ENCODE data around the gene ALPK3.

Gene ALPK3

GRCh38 chr15:84813435-84813834 is 3.7 kb upstream of the ALPK3 start:
- Histone ChIP-seq H3K27ac (ENCODE audit: low read depth, low read length) (no peak overlapping the region), H3K4me3 (ENCODE audit: low read length) (no peak overlapping the region)

DNA sequence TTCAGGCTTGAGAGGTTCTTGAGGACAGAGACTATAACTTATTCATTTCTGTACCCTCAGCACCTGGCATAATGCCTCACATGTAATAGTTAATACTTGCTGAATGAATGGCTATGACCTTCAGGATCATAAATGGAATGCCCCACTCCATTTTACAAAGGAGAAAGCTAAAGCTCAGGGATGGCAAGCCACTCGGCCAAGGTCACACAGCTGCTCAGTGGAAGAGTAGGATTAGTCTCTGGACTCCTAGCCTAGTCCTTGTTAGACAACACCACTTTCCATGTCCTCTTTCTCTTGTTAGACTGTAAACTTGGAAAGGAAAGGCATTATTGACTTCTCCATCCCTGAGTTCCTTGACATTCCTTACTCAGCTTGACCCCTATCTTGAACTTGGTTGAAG is 3.2 kb upstream of the ALPK3 start:
- H3K27ac ChIP-seq (ENCODE audit: low read depth, low read length), result no peak overlapping the region
- no peaks in the 10 kb centered on the region for H3K36me3 ChIP-seq (ENCODE audit: insufficient read depth, low read length)
- no peaks in the 10 kb centered on the region for H3K9me3 ChIP-seq (ENCODE audit: insufficient read depth, low read depth, low read length)
- 0 out of 2 replicates have a peak, but pooled peaks cover 4% of the 10 kb centered on the region for H3K27me3 ChIP-seq (ENCODE audit: insufficient read depth, low read length)
- H3K4me3 ChIP-seq (ENCODE audit: low read length), result no peak overlapping the region
- H3K9ac ChIP-seq (ENCODE audit: low read depth, low read length), result no peak overlapping the region
- peaks cover 19% of the 10 kb centered on the region for H3K4me1 ChIP-seq (ENCODE audit: insufficient read depth, low read length)
- 86% methylated on average over 1 of the region's 1 CpG for WGBS

More at GRCh38 chr15:84813435-84813834, 3.7 kb upstream of the ALPK3 start:
- no peaks in the 10 kb centered on the region for H3K36me3 ChIP-seq (ENCODE audit: insufficient read depth, low read length)
- 0 out of 2 replicates have a peak, but pooled peaks cover 4% of the 10 kb centered on the region for H3K27me3 ChIP-seq (ENCODE audit: insufficient read depth, low read length)
- no peak overlapping the region for H3K9ac ChIP-seq (ENCODE audit: low read depth, low read length)
- H3K4me1 ChIP-seq (ENCODE audit: insufficient read depth, low read length), result peaks cover 15% of the 10 kb centered on the region
- H3K9me3 ChIP-seq (ENCODE audit: insufficient read depth, low read depth, low read length), result no peaks in the 10 kb centered on the region
- WGBS, result 91% methylated on average over 1 of the region's 1 CpG

DNA sequence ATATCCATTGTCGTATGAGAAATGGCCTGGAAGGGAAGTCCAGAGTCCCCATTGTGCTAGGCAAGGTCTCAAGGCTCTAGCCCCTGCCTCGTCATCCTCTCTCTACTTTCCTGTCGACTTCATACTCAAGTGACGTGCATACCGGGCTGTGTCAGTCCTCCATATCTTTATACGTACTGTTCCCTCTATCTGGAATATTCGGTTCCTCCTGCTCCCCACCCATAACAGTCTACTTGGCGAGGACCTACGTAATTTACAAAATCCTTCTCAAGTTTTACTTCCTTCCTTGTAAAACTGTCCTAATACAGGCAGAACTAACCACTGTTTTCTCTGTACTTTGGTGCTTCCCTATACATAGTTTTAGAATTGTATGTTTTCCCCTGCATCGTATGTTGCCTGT is 2.2 kb upstream of the ALPK3 start:
- no peak overlapping the region for H3K27ac ChIP-seq (ENCODE audit: low read depth, low read length)
- peaks cover 26% of the 10 kb centered on the region for H3K4me1 ChIP-seq (ENCODE audit: insufficient read depth, low read length)
- H3K36me3 ChIP-seq (ENCODE audit: insufficient read depth, low read length), result no peaks in the 10 kb centered on the region
- no peak overlapping the region for H3K4me3 ChIP-seq (ENCODE audit: low read length)
- no peaks in the 10 kb centered on the region for H3K9me3 ChIP-seq (ENCODE audit: insufficient read depth, low read depth, low read length)
- 0 out of 2 replicates have a peak, but pooled peaks cover 4% of the 10 kb centered on the region for H3K27me3 ChIP-seq (ENCODE audit: insufficient read depth, low read length)
- 91% methylated on average over 10 of the region's 10 CpGs for WGBS
- no peak overlapping the region for H3K9ac ChIP-seq (ENCODE audit: low read depth, low read length)

GRCh38 chr15:84817466-84818081 is 418 bp downstream of the ALPK3 start:
- H3K27me3 ChIP-seq (ENCODE audit: insufficient read depth, low read length), result 0 out of 2 replicates have a peak, but pooled peaks cover 4% of the 10 kb centered on the region
- H3K4me1 ChIP-seq (ENCODE audit: insufficient read depth, low read length), result peaks cover 32% of the 10 kb centered on the region
- peak overlapping the region; percentile 85 for H3K27ac ChIP-seq (ENCODE audit: low read depth, low read length)
- 10% methylated on average over 27 of the region's 27 CpGs for WGBS
- no peaks in the 10 kb centered on the region for H3K9me3 ChIP-seq (ENCODE audit: insufficient read depth, low read depth, low read length)
- H3K36me3 ChIP-seq (ENCODE audit: insufficient read depth, low read length), result no peaks in the 10 kb centered on the region
- peak overlapping the region; percentile 76 for H3K9ac ChIP-seq (ENCODE audit: low read depth, low read length)
- H3K4me3 ChIP-seq (ENCODE audit: low read length), result peak overlapping the region; percentile 50

DNA sequence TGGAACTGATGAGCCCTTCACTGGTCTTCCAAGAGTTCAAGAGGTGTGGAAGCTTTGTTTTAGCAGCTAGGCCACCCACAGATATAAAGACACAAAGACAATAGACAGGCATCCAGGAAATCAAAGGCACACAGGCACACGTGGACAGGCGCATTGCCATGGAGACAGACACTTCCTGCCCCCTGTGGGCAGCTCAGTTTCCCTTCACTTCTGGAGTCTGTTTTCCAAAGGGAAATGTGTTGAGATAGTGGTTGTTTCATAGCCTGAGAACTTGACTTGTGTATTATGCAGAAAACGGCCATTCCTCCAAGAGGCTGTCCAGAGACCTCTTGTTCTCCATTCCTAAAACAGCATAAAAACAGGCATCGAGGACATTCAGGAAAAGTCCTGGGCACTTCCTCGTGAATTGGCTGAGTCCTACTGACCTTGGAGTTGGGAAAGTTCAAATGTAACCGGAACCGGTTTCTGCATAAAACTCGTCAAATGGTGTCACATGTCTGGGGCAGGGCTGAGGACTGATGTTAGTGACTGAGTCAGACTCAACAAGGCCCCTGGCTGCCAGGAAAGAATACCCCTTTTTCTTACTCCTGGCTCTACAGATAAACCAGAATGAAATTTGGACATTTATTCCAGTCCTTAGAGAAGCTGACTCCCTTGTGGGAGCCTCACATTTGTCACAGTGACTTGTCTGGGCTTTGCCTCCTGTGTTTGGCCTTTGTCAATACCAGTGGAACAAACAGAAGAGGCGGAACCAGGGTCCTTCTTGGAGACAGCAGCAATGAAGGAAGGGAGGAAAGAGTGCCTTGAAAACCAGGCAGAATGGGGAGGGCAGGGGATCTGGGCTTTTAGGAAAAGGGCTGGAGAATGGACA is 1.3 kb downstream of the ALPK3 start:
- H3K9ac ChIP-seq (ENCODE audit: low read depth, low read length), result peak overlapping the region; percentile 76
- 0 out of 2 replicates have a peak, but pooled peaks cover 4% of the 10 kb centered on the region for H3K27me3 ChIP-seq (ENCODE audit: insufficient read depth, low read length)
- H3K36me3 ChIP-seq (ENCODE audit: insufficient read depth, low read length), result no peaks in the 10 kb centered on the region
- peak overlapping the region; percentile 50 for H3K4me3 ChIP-seq (ENCODE audit: low read length)
- WGBS, result 54% methylated on average over 9 of the region's 9 CpGs
- peak overlapping the region; percentile 85 for H3K27ac ChIP-seq (ENCODE audit: low read depth, low read length)
- no peaks in the 10 kb centered on the region for H3K9me3 ChIP-seq (ENCODE audit: insufficient read depth, low read depth, low read length)
- H3K4me1 ChIP-seq (ENCODE audit: insufficient read depth, low read length), result peaks cover 32% of the 10 kb centered on the region

DNA sequence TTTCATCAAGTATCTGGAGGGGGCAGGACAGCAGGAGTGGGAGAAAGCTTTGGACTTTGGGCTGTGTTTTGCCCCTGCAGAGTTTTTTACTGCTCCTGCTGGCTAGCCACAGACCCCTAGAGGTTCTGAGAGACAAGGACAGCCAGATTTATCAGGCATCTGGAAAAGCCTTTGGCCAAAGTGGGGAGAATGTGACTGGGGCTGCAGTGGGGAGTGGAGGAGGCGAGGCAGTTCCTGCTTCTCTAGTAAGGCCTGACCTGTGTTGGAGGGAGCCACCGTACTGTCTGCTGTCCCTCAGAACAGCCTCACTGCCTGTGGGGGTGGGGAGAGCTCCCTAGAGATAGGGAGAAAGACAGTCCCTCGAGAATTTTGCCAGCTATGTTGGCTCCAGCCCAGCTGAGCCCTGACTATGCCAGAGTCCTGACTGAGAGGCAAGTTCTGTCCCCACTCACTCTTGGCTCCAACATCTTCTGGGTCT is 2.2 kb downstream of the ALPK3 start:
- peak overlapping the region; percentile 50; the same call in 1 of the 2 replicates for H3K4me3 ChIP-seq (ENCODE audit: low read length)
- peaks cover 32% of the 10 kb centered on the region for H3K4me1 ChIP-seq (ENCODE audit: insufficient read depth, low read length)
- peaks cover 5% of the 10 kb centered on the region for H3K36me3 ChIP-seq (ENCODE audit: insufficient read depth, low read length)
- H3K9me3 ChIP-seq (ENCODE audit: insufficient read depth, low read depth, low read length), result no peaks in the 10 kb centered on the region
- H3K27ac ChIP-seq (ENCODE audit: low read depth, low read length), result peak overlapping the region; percentile 27; the same call in 1 of the 2 replicates
- WGBS, result 79% methylated on average over 3 of the region's 3 CpGs
- H3K27me3 ChIP-seq (ENCODE audit: insufficient read depth, low read length), result 0 out of 2 replicates have a peak, but pooled peaks cover 4% of the 10 kb centered on the region
- no peak overlapping the region for H3K9ac ChIP-seq (ENCODE audit: low read depth, low read length)

GRCh38 chr15:84819791-84820190 is 2.6 kb downstream of the ALPK3 start:
- Histone ChIP-seq H3K9me3 (ENCODE audit: insufficient read depth, low read depth, low read length) (no peaks in the 10 kb centered on the region), H3K4me1 (ENCODE audit: insufficient read depth, low read length) (peaks cover 32% of the 10 kb centered on the region), H3K27ac (ENCODE audit: low read depth, low read length) (no peak overlapping the region), H3K27me3 (ENCODE audit: insufficient read depth, low read length) (0 out of 2 replicates have a peak, but pooled peaks cover 4% of the 10 kb centered on the region), H3K36me3 (ENCODE audit: insufficient read depth, low read length) (peaks cover 10% of the 10 kb centered on the region), H3K9ac (ENCODE audit: low read depth, low read length) (no peak overlapping the region), H3K4me3 (ENCODE audit: low read length) (no peak overlapping the region)
- 96% methylated on average over 2 of the region's 2 CpGs for WGBS

GRCh38 chr15:84821501-84822021 is 4.4 kb downstream of the ALPK3 start:
- Histone ChIP-seq H3K9ac (ENCODE audit: low read depth, low read length) (no peak overlapping the region), H3K27me3 (ENCODE audit: insufficient read depth, low read length) (0 out of 2 replicates have a peak, but pooled peaks cover 3% of the 10 kb centered on the region), H3K36me3 (ENCODE audit: insufficient read depth, low read length) (peaks cover 10% of the 10 kb centered on the region), H3K4me3 (ENCODE audit: low read length) (no peak overlapping the region), H3K27ac (ENCODE audit: low read depth, low read length) (no peak overlapping the region), H3K4me1 (ENCODE audit: insufficient read depth, low read length) (peaks cover 31% of the 10 kb centered on the region), H3K9me3 (ENCODE audit: insufficient read depth, low read depth, low read length) (no peaks in the 10 kb centered on the region)
- WGBS, result 88% methylated on average over 8 of the region's 8 CpGs

- Histone ChIP-seq H3K4me3 (ENCODE audit: low read length) (no peak overlapping the region), H3K9me3 (ENCODE audit: insufficient read depth, low read depth, low read length) (no peaks in the 10 kb centered on the region), H3K27ac (ENCODE audit: low read depth, low read length) (no peak overlapping the region), H3K27me3 (ENCODE audit: insufficient read depth, low read length) (no peaks in the 10 kb centered on the region), H3K9ac (ENCODE audit: low read depth, low read length) (no peak overlapping the region), H3K4me1 (ENCODE audit: insufficient read depth, low read length) (peaks cover 24% of the 10 kb centered on the region), H3K36me3 (ENCODE audit: insufficient read depth, low read length) (peaks cover 14% of the 10 kb centered on the region)
- WGBS, result 94% methylated on average over 4 of the region's 4 CpGs
These were observed 5.6 kb downstream of the ALPK3 start for GRCh38 chr15:84822653-84823281.

DNA sequence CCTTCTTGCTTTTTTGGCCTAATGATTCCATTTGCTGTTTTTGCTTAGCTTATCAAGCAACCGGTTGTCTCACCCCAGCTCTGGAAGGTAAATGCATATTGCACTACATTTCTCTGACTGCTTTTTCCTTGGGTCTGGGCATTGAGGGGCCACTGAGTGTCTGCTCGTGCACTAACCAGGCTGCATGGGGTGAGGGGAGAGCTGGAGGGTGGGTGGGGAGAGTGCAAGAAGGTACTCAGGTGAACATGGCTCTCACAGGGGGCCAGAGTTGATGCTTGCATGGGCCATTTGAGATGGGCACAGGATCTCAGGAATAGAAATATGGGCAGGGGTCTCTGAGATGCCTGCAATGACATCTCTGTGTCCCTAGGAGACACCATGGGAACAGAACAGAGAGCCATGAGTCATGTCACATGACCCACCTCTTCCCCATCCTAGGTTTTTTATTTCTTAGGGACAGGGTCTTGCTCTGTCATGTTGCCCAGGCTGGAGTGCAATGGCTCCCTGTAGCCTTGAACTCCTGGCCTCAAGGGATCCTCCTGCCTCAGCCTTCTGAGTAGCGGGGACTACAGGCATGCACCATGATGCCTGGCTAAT is 6.2 kb downstream of the ALPK3 start:
- H3K36me3 ChIP-seq (ENCODE audit: insufficient read depth, low read length), result peaks cover 20% of the 10 kb centered on the region
- H3K4me3 ChIP-seq (ENCODE audit: low read length), result no peak overlapping the region
- no peaks in the 10 kb centered on the region for H3K27me3 ChIP-seq (ENCODE audit: insufficient read depth, low read length)
- no peak overlapping the region for H3K9ac ChIP-seq (ENCODE audit: low read depth, low read length)
- H3K27ac ChIP-seq (ENCODE audit: low read depth, low read length), result no peak overlapping the region
- H3K9me3 ChIP-seq (ENCODE audit: insufficient read depth, low read depth, low read length), result no peaks in the 10 kb centered on the region
- 90% methylated on average over 3 of the region's 3 CpGs for WGBS
- peaks cover 18% of the 10 kb centered on the region for H3K4me1 ChIP-seq (ENCODE audit: insufficient read depth, low read length)
